Raji (cell line): ENCODE results near the gene PXK.

Experiments used
- POLR2A ChIP-seq: IDR thresholded peaks from 2 replicates; pipeline ENCODE4 v1.6.1; 2011; ENCODE audit warnings: low read depth, low read length, control low read depth; ENCODE audit not compliant: insufficient read depth

The PXK gene

GRCh38 chr3:58332575-58333188 lies at the start of gene PXK:
Gene PXK, plus strand, starts transcription at chr3:58332892. Its CDS starts 97 bp downstream, at chr3:58332989.
- TF ChIP-seq POLR2A = peak; percentile 52

- no peak for TF ChIP-seq POLR2A
Measured at GRCh38 chr3:58285334-58285733, 47.4 kb upstream of the PXK start.

GRCh38 chr3:58287354-58287753 lies 45.3 kb upstream of the PXK start:
- TF ChIP-seq POLR2A = no peak

GRCh38 chr3:58288011-58288728 lies 44.5 kb upstream of the PXK start:
- no peak for TF ChIP-seq POLR2A

- no peak for TF ChIP-seq POLR2A
Measured at GRCh38 chr3:58291671-58292338, 40.9 kb upstream of the PXK start.

- TF ChIP-seq POLR2A = no peak
Measured at GRCh38 chr3:58292866-58293265, 39.8 kb upstream of the PXK start.

- no peak for TF ChIP-seq POLR2A
Measured at GRCh38 chr3:58293516-58293915, 39.2 kb upstream of the PXK start.

GRCh38 chr3:58296269-58296668 lies 36.4 kb upstream of the PXK start:
- no peak for TF ChIP-seq POLR2A

GRCh38 chr3:58296843-58297242 lies 35.8 kb upstream of the PXK start:
- TF ChIP-seq POLR2A = no peak

- no peak for TF ChIP-seq POLR2A
Measured at GRCh38 chr3:58298190-58298589, 34.5 kb upstream of the PXK start.

GRCh38 chr3:58299075-58299474 lies 33.6 kb upstream of the PXK start:
- no peak for TF ChIP-seq POLR2A

GRCh38 chr3:58299839-58300516 lies 32.7 kb upstream of the PXK start:
- TF ChIP-seq POLR2A = no peak

- TF ChIP-seq POLR2A = peak; percentile 92
Measured at GRCh38 chr3:58305882-58306711, 26.6 kb upstream of the PXK start, which contains the start of the genes HTD2 and RPP14. Gene HTD2, plus strand, starts transcription at chr3:58306520. Its CDS starts 11,094 bp downstream, at chr3:58317614. Gene RPP14, plus strand, starts transcription at chr3:58306245. Its CDS starts 4,085 bp downstream, at chr3:58310330.

- no peak for TF ChIP-seq POLR2A
Measured at GRCh38 chr3:58307639-58308215, 25.0 kb upstream of the PXK start.
